IPS DF 4.7 (cell line): ENCODE data around the gene POF1B.

ENCODE experiments used
- DNase-seq: peaks from one replicate; pipeline ENCODE4 v3.0.0-alpha.2; 2013; ENCODE audit warnings: low spot score; ENCODE audit errors: extremely low read depth

The POF1B gene

DNA sequence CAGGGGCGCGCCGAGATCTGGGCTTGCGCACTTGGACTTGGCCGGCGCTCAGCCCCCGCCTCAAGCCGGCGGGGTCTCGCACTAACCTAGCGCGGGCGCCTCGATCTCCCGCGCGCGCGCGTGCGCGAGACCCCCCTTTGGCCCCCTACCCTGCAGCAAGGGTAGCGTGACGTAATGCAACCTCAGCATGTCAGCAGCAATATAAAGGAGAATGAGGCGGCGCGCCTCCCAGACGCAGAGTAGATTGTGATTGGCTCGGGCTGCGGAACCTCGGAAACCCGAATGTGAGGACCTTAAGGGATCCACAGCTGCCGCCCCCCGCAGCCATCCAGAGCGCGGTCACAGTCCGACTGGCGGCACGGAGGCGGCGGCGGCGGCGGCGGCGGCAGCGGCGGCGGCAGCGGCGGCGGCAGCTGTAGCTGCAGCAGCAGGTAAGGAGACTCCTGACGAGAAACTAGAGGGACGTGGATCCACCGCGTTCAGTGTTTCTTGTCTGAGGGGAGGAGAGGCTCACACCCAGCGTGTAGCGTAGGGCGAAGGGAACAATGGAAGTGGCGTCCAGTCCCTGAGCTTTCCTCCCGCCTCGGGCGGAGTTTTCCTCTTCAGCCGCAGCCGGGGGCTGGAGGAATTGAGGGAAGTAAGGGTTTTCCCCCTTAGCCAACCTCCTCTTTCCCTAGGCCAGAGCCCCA is 135.6 kb downstream of the POF1B start, which contains the start of the genes SATL1 and ZNF711:
SATL1 (minus strand) TSS at position 19 of the 689 bp plus-strand sequence. CDS start 134,811 bp downstream, outside the sequence.
ZNF711 (plus strand) TSS at position 231 of the 689 bp plus-strand sequence. CDS start 3,582 bp downstream, outside the sequence.
- DNase-seq, result peak; percentile 28

- DNase-seq, result no peak
These were observed 136.3 kb downstream of the POF1B start for GRCh38 chrX:85243155-85243554.
